GM12878 (cell line): ENCODE data around the gene GRIK1. TPM values are rescaled to one million over a fixed set of nuclear protein-coding genes. Genes with fewer than 3 reads are reported as not detected.

ENCODE experiments used
- ATAC-seq: fragments of 200-7000 bp; cut with Tn5 transposase; 3 replicates; pipeline ENCODE4 v1.9.1; 2020; ENCODE audit warnings: mild to moderate bottlenecking, moderate library complexity
- BruUV-seq: library from RNA; stranded (reverse); fragments of 400-500 nt; replicated peaks from 2 replicates; lab custom pipeline; 2021; lab: Mats Ljungman, UMichigan
- CTCF ChIA-PET: fragments of 300-600 bp; sonication (Branson Sonifier 250); formaldehyde crosslinking; extraction: SDS; loops from one replicate; lab custom pipeline; 2021; ENCODE audit warnings: inconsistent platforms; lab: Yijun Ruan, JAX
- POLR2A ChIA-PET: fragments of 350-600 bp; formaldehyde crosslinking; extraction: SDS; loops from one replicate; lab custom pipeline; 2021; ENCODE audit warnings: inconsistent platforms; lab: Charles Lee
- RAD21 ChIA-PET: fragments of 300-600 bp; sonication (Branson Sonifier 250); formaldehyde crosslinking; loops from one replicate; lab custom pipeline; 2023; ENCODE audit warnings: antibody characterized with exemption; ENCODE audit not compliant: unreplicated experiment; lab: Charles Lee
- SMC1A ChIA-PET: fragments of 300-600 bp; sonication (Branson Sonifier 250); formaldehyde crosslinking; loops from one replicate; lab custom pipeline; 2023; ENCODE audit not compliant: unreplicated experiment, uncharacterized antibody; lab: Charles Lee
- DNase-seq: peaks from one replicate; pipeline ENCODE4 v3.0.0-alpha.2; 2011; ENCODE audit warnings: low read depth, low spot score
- FAIRE-seq: peaks from 3 replicates; lab custom pipeline; 2011; peaks lifted over from hg19 to GRCh38; lab: Jason Lieb, UNC
- H2AFZ ChIP-seq: 2 replicates; pipeline ENCODE4 v1.6.0; 2011; ENCODE audit warnings: low read depth, low read length, control low read depth; ENCODE audit not compliant: control insufficient read depth
- H3K27ac ChIP-seq: 2 replicates; pipeline ENCODE4 v1.5.1; 2011; ENCODE audit warnings: control low read depth; ENCODE audit not compliant: control insufficient read depth, insufficient read depth
- H3K27me3 ChIP-seq, 2 experiments: replicated peaks in 1 of 2; 2 replicates each; pipeline versions ENCODE4 v1.6.0 to v1.6.1; 2011; ENCODE audit warnings: low read length in 1 of 2; ENCODE audit not compliant: control insufficient read depth in 2 of 2, insufficient read depth in 2 of 2
- H3K36me3 ChIP-seq, 2 experiments: 2 replicates each; pipeline ENCODE4 v1.5.1; 2011; ENCODE audit warnings: low read length in 1 of 2; ENCODE audit not compliant: control insufficient read depth in 2 of 2, insufficient read depth in 2 of 2
- H3K4me1 ChIP-seq: 2 replicates; pipeline ENCODE4 v1.6.1; 2011; ENCODE audit warnings: mild to moderate bottlenecking, low read length, moderate library complexity, mixed read lengths; ENCODE audit not compliant: control insufficient read depth, insufficient read depth
- H3K4me2 ChIP-seq: 2 replicates; pipeline ENCODE4 v1.6.0; 2011; ENCODE audit warnings: control low read depth; ENCODE audit not compliant: control insufficient read depth, insufficient read depth
- H3K4me3 ChIP-seq: fragments of 200-600 bp; sonication (generic); 2 replicates; pipeline ENCODE4 v1.5.1; 2016
- H3K79me2 ChIP-seq: 2 replicates; pipeline ENCODE4 v1.6.0; 2011; ENCODE audit warnings: low read length; ENCODE audit not compliant: control insufficient read depth, insufficient read depth
- H3K9ac ChIP-seq: 2 replicates; pipeline ENCODE4 v1.8.0; 2011; ENCODE audit warnings: low read length, control low read depth, mixed read lengths; ENCODE audit not compliant: control insufficient read depth, insufficient read depth
- H3K9me3 ChIP-seq: replicated peaks from 3 replicates; pipeline ENCODE4 v1.5.1; 2011; ENCODE audit warnings: mild to moderate bottlenecking, low read length; ENCODE audit not compliant: control insufficient read depth, insufficient read depth
- H4K20me1 ChIP-seq: 2 replicates; pipeline ENCODE4 v1.6.0; 2011; ENCODE audit not compliant: control insufficient read depth, insufficient read depth
- BACH1 ChIP-seq: fragments of 450-650 bp; IDR thresholded peaks from 2 replicates; pipeline ENCODE4 v1.6.1; 2017; ENCODE audit warnings: mild to moderate bottlenecking, borderline replicate concordance
- E2F4 ChIP-seq: IDR thresholded peaks from 2 replicates; pipeline ENCODE4 v1.6.1; 2012; ENCODE audit warnings: low read depth, low read length, improper control_type of control experiment
- MEF2A ChIP-seq: IDR thresholded peaks from 2 replicates; pipeline ENCODE4 v1.6.1; 2011; ENCODE audit warnings: low read depth, mild to moderate bottlenecking, low read length, moderate library complexity; ENCODE audit not compliant: insufficient read depth
- MXI1 ChIP-seq: fragments of 150-350 bp; IDR thresholded peaks from 2 replicates; pipeline ENCODE4 v1.6.1; 2011; ENCODE audit warnings: low read depth, mild to moderate bottlenecking, inconsistent platforms, low read length, improper control_type of control experiment
- NR2F1 ChIP-seq: fragments of 450-650 bp; conservative IDR thresholded peaks from 2 replicates; pipeline ENCODE4 v1.6.1; 2017; ENCODE audit warnings: mild to moderate bottlenecking
- PAX5 ChIP-seq: IDR thresholded peaks from 2 replicates; pipeline ENCODE4 v1.6.1; 2011; ENCODE audit warnings: low read depth, low read length, borderline replicate concordance
- POU2F2 ChIP-seq: IDR thresholded peaks from 3 replicates; pipeline ENCODE4 v1.6.1; 2011; ENCODE audit warnings: low read depth, mild to moderate bottlenecking, low read length, borderline replicate concordance
- RAD51 ChIP-seq: fragments of 450-650 bp; IDR thresholded peaks from 2 replicates; pipeline ENCODE4 v1.6.1; 2016; ENCODE audit warnings: moderate library complexity, mild to moderate bottlenecking, inconsistent platforms
- SREBF1 ChIP-seq: IDR thresholded peaks from 2 replicates; pipeline ENCODE4 v1.6.1; 2012; ENCODE audit warnings: mild to moderate bottlenecking, low read length
- WGBS: methylation state at CpG from one replicate; pipeline ENCODE4 v1.1.6; 2016; ENCODE audit warnings: low lambda C conversion rate; ENCODE audit not compliant: insufficient replicate concordance, insufficient coverage; ENCODE audit errors: missing lambda C conversion rate; 5-methylcytosine and 5-hydroxymethylcytosine counted together
- in situ Hi-C: fragments of 300-500 bp; cut with MboI; formaldehyde crosslinking; loops from 9 replicates; pipeline ENCODE4 v1.14.3; 2018; ENCODE audit warnings: mixed read lengths
- intact Hi-C: fragments of 100-400 bp; cut with micrococcal nuclease; formaldehyde crosslinking; loops from one replicate; pipeline ENCODE4 v1.14.2; 2022; ENCODE audit not compliant: unreplicated experiment
- polyA plus RNA-seq, 11 experiments: library from polyadenylated mRNA; depleted of rRNA in 4 of 11; unstranded in 6 of 11; stranded (reverse) in 5 of 11; fragments of >200 nt; fragmentation: Nextera tagmentation in 4 of 11; fragmentation: Illumina TruSeq in 1 of 11; extraction: Ambion mirVana in 4 of 11; extraction: Trizol in 1 of 11; gene quantifications; 1 replicate in 1 of 11; 2 replicates in 10 of 11; pipeline versions ENCODE4 v1.2.1 to v1.2.3, GENCODE V29; 2011 to 2016; ENCODE audit warnings: inconsistent platforms in 2 of 11, missing spikeins in 2 of 11, low read depth in 1 of 11
- total RNA-seq, 4 experiments: library from RNA; depleted of rRNA in 3 of 4; stranded (reverse); fragments of >200 nt in 3 of 4; fragmentation: Illumina TruSeq in 1 of 4; extraction: Trizol in 1 of 4; gene quantifications; 2 replicates each; pipeline versions ENCODE4 v1.2.1 to v1.2.3, GENCODE V29; 2013 to 2021
- TF ChIP-seq, protein P1 (sequence below): fragments of 150-350 bp; IDR thresholded peaks from 2 replicates; pipeline ENCODE4 v1.6.1; 2014; ENCODE audit warnings: mild to moderate bottlenecking, low read depth, low read length
- TF ChIP-seq, protein P2 (sequence below): IDR thresholded peaks from 2 replicates; pipeline ENCODE4 v1.6.1; 2012; ENCODE audit warnings: improper control_type of control experiment, low read depth, low read length; ENCODE audit not compliant: insufficient replicate concordance

Gene GRIK1
- total and polyA plus RNA-seq, 10 of the 15 experiments (the other 5 are each of a cell fraction or from before 2014, with no cell fraction given), result 0.05 to 0.13 (median 0.09) TPM; not detected in 7

DNA sequence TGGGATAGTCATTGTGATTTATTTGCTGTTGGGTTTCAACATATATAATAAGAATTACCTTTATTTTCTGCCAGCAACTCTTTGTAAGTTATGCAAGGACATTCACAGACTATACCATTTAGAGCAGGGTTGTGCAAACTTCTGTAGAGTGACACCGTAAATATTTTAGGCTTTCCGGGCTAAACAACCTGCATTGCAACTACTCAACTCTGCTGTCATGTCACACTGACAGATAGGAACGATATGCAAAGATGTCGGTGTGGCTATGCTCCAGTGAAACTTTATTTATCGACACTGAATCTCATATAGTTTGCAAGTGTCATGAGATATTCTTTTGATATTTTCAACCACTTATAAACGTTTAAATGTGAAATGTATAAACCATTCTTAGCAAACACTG is 430.7 kb downstream of the GRIK1 start (continued):
- TF ChIP-seq, protein P1, sequence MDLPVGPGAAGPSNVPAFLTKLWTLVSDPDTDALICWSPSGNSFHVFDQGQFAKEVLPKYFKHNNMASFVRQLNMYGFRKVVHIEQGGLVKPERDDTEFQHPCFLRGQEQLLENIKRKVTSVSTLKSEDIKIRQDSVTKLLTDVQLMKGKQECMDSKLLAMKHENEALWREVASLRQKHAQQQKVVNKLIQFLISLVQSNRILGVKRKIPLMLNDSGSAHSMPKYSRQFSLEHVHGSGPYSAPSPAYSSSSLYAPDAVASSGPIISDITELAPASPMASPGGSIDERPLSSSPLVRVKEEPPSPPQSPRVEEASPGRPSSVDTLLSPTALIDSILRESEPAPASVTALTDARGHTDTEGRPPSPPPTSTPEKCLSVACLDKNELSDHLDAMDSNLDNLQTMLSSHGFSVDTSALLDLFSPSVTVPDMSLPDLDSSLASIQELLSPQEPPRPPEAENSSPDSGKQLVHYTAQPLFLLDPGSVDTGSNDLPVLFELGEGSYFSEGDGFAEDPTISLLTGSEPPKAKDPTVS, result no peak

GRCh38 chr21:29508301-29508700 is 431.5 kb downstream of the GRIK1 start:
- H2AFZ ChIP-seq, result no peak overlapping the region
- no peaks in the 10 kb centered on the region for H4K20me1 ChIP-seq
- no TSS peak for BruUV-seq
- H3K9ac ChIP-seq, result no peak overlapping the region
- intact Hi-C loops (no loop called here), in situ Hi-C loops (no loop called here)
- no peak overlapping the region for H3K4me3 ChIP-seq
- ATAC-seq (no peak), FAIRE-seq (no peak), DNase-seq (no peak)
- no peaks in the 10 kb centered on the region for H3K27me3 ChIP-seq
- H3K27ac ChIP-seq, result no peak overlapping the region
- WGBS, result 75% methylated on average over 4 of the region's 4 CpGs
- H3K9me3 ChIP-seq, result no peaks in the 10 kb centered on the region; the same call in 2 of the 3 replicates
- SMC1A ChIA-PET, result no interaction called here
- POLR2A ChIA-PET, result no interaction called here
- no peaks in the 10 kb centered on the region for H3K79me2 ChIP-seq
- no peaks in the 10 kb centered on the region for H3K4me1 ChIP-seq
- CTCF ChIA-PET, result no interaction called here
- no peaks in the 10 kb centered on the region for H3K36me3 ChIP-seq
- H3K4me2 ChIP-seq, result no peak overlapping the region
- RAD21 ChIA-PET, result no interaction called here
- no peak for TF ChIP-seq SREBF1
- no peak for TF ChIP-seq RAD51
- TF ChIP-seq PAX5, result no peak
- no peak for TF ChIP-seq NR2F1
- TF ChIP-seq, protein P1, result no peak
- no peak for TF ChIP-seq MXI1
- TF ChIP-seq POU2F2, result no peak
- no peak for TF ChIP-seq E2F4
- TF ChIP-seq BACH1, result no peak
- TF ChIP-seq, protein P2, sequence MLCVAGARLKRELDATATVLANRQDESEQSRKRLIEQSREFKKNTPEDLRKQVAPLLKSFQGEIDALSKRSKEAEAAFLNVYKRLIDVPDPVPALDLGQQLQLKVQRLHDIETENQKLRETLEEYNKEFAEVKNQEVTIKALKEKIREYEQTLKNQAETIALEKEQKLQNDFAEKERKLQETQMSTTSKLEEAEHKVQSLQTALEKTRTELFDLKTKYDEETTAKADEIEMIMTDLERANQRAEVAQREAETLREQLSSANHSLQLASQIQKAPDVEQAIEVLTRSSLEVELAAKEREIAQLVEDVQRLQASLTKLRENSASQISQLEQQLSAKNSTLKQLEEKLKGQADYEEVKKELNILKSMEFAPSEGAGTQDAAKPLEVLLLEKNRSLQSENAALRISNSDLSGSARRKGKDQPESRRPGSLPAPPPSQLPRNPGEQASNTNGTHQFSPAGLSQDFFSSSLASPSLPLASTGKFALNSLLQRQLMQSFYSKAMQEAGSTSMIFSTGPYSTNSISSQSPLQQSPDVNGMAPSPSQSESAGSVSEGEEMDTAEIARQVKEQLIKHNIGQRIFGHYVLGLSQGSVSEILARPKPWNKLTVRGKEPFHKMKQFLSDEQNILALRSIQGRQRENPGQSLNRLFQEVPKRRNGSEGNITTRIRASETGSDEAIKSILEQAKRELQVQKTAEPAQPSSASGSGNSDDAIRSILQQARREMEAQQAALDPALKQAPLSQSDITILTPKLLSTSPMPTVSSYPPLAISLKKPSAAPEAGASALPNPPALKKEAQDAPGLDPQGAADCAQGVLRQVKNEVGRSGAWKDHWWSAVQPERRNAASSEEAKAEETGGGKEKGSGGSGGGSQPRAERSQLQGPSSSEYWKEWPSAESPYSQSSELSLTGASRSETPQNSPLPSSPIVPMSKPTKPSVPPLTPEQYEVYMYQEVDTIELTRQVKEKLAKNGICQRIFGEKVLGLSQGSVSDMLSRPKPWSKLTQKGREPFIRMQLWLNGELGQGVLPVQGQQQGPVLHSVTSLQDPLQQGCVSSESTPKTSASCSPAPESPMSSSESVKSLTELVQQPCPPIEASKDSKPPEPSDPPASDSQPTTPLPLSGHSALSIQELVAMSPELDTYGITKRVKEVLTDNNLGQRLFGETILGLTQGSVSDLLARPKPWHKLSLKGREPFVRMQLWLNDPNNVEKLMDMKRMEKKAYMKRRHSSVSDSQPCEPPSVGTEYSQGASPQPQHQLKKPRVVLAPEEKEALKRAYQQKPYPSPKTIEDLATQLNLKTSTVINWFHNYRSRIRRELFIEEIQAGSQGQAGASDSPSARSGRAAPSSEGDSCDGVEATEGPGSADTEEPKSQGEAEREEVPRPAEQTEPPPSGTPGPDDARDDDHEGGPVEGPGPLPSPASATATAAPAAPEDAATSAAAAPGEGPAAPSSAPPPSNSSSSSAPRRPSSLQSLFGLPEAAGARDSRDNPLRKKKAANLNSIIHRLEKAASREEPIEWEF, result no peak
- no peak for TF ChIP-seq MEF2A
